HepG2 (cell line): ENCODE results near the gene PSMA2. TPM values are rescaled to one million over a fixed set of nuclear protein-coding genes. Genes with fewer than 3 reads are reported as not detected.
A peak's percentile ranks its signal among the peaks of the same experiment; 100 is the strongest.

ENCODE experiments used
- ATAC-seq: fragments of 200-7000 bp; cut with Tn5 transposase; 3 replicates; pipeline ENCODE4 v1.9.1; 2020; ENCODE audit warnings: mild to moderate bottlenecking, moderate library complexity
- BruUV-seq: library from RNA; stranded (reverse); fragments of 400-500 nt; replicated peaks from 2 replicates; lab custom pipeline; 2021; lab: Mats Ljungman, UMichigan
- CTCF ChIA-PET: fragments of 300-600 bp; formaldehyde crosslinking; extraction: SDS; loops from one replicate; lab custom pipeline; 2021; ENCODE audit warnings: low total read pairs, inconsistent platforms, low intra/inter-chr PET ratio; lab: Yijun Ruan, JAX
- POLR2A ChIA-PET: fragments of 350-600 bp; sonication (Branson Sonifier 250); formaldehyde crosslinking; loops from one replicate; lab custom pipeline; 2020; ENCODE audit warnings: antibody characterized with exemption, inconsistent platforms; lab: Yijun Ruan, JAX
- DNase-seq: peaks from one replicate; pipeline ENCODE4 v3.0.0-alpha.2; 2015; ENCODE audit warnings: low spot score
- FAIRE-seq: peaks from 3 replicates; lab custom pipeline; 2011; peaks lifted over from hg19 to GRCh38; lab: Jason Lieb, UNC
- H2AFZ ChIP-seq: one replicate; pipeline ENCODE4 v1.6.1; 2011; ENCODE audit warnings: low read length, inconsistent platforms
- H3K27ac ChIP-seq: fragments of 300-600 bp; 3 replicates; pipeline ENCODE4 v1.8.0; 2011; ENCODE audit warnings: mixed run types, mild to moderate bottlenecking, mixed read lengths, low read length, inconsistent platforms; ENCODE audit not compliant: insufficient read depth; ENCODE audit errors: extremely low read length
- H3K27me3 ChIP-seq, 2 experiments: fragments of 200-600 bp in 1 of 2; 2 replicates in 1 of 2; 3 replicates in 1 of 2; pipeline versions ENCODE4 v1.6.0 to v1.8.0; 2011; ENCODE audit warnings: low read length in 2 of 2, mild to moderate bottlenecking in 2 of 2, moderate library complexity in 2 of 2, inconsistent platforms in 1 of 2; ENCODE audit not compliant: insufficient read depth in 2 of 2, control insufficient read depth in 1 of 2
- H3K36me3 ChIP-seq, 2 experiments: fragments of 200-600 bp in 1 of 2; replicated peaks in 1 of 2; 2 replicates in 1 of 2; 3 replicates in 1 of 2; pipeline versions ENCODE4 v1.5.1 to v1.8.0; 2011; ENCODE audit warnings: low read length in 2 of 2, inconsistent platforms in 1 of 2; ENCODE audit not compliant: insufficient read depth in 2 of 2, control insufficient read depth in 1 of 2
- H3K4me1 ChIP-seq: 2 replicates; pipeline ENCODE4 v1.5.1; 2012; ENCODE audit warnings: low read length, inconsistent platforms; ENCODE audit not compliant: insufficient read depth
- H3K4me2 ChIP-seq: 2 replicates; pipeline ENCODE4 v1.6.0; 2011; ENCODE audit warnings: low read depth, low read length, inconsistent platforms
- H3K4me3 ChIP-seq, 3 experiments: fragments of 200-600 bp in 1 of 3; sonication (generic), shearing (Covaris generic) in 1 of 3; replicated peaks in 1 of 3; 2 replicates each; pipeline ENCODE4 v1.5.1; 2011 to 2016; ENCODE audit warnings: low read length in 3 of 3, inconsistent platforms in 2 of 3, low read depth in 2 of 3, mild to moderate bottlenecking in 2 of 3, control low read depth in 1 of 3, mixed read lengths in 1 of 3; ENCODE audit not compliant: insufficient read depth in 1 of 3
- H3K79me2 ChIP-seq: one replicate; pipeline ENCODE4 v1.6.1; 2011; ENCODE audit warnings: low read length, inconsistent platforms; ENCODE audit not compliant: insufficient read depth
- H3K9ac ChIP-seq: 2 replicates; pipeline ENCODE4 v1.6.0; 2011; ENCODE audit warnings: mild to moderate bottlenecking, low read depth, low read length, inconsistent platforms; ENCODE audit not compliant: insufficient read depth
- H3K9me3 ChIP-seq: 2 replicates; pipeline ENCODE4 v1.5.1; 2012; ENCODE audit warnings: mild to moderate bottlenecking, low read length
- H4K20me1 ChIP-seq: 2 replicates; pipeline ENCODE4 v1.6.0; 2011; ENCODE audit warnings: inconsistent platforms, mild to moderate bottlenecking, low read length, moderate library complexity; ENCODE audit not compliant: insufficient read depth
- ARHGAP35 ChIP-seq: sonication (generic); formaldehyde crosslinking; IDR thresholded peaks from 2 replicates; pipeline ENCODE4 v1.9.0; 2022; ENCODE audit warnings: mild to moderate bottlenecking, inconsistent platforms, moderate library complexity, missing genetic modification reagents, borderline replicate concordance
- BORCS8-MEF2B ChIP-seq: sonication (generic); formaldehyde crosslinking; IDR thresholded peaks from 2 replicates; pipeline ENCODE4 v1.8.0; 2022; ENCODE audit warnings: mild to moderate bottlenecking, missing genetic modification reagents
- GTF2F1 ChIP-seq: fragments of 150-350 bp; IDR thresholded peaks from 2 replicates; pipeline ENCODE4 v1.6.1; 2014; ENCODE audit warnings: low read length
- KLF12 ChIP-seq: sonication (generic); formaldehyde crosslinking; IDR thresholded peaks from 2 replicates; pipeline ENCODE4 v1.4.0; 2020; ENCODE audit warnings: missing genetic modification reagents, borderline replicate concordance
- MAFG ChIP-seq: sonication (generic); formaldehyde crosslinking; IDR thresholded peaks from 2 replicates; pipeline ENCODE4 v1.5.1; 2020; ENCODE audit warnings: mild to moderate bottlenecking, missing genetic modification reagents
- MIER2 ChIP-seq: IDR thresholded peaks from 2 replicates; pipeline ENCODE4 v1.6.1; 2016; ENCODE audit warnings: missing biosample characterization, missing genetic modification reagents
- MTA3 ChIP-seq: sonication (generic); formaldehyde crosslinking; IDR thresholded peaks from 2 replicates; pipeline ENCODE4 v1.4.0; 2020; ENCODE audit warnings: missing genetic modification reagents
- NAIF1 ChIP-seq: sonication (generic); formaldehyde crosslinking; IDR thresholded peaks from 2 replicates; pipeline ENCODE4 v1.5.0; 2020; ENCODE audit warnings: mild to moderate bottlenecking, missing genetic modification reagents, borderline replicate concordance
- NCOA5 ChIP-seq: sonication (generic); formaldehyde crosslinking; IDR thresholded peaks from 2 replicates; pipeline ENCODE4 v1.4.0; 2020; ENCODE audit warnings: missing genetic modification reagents
- SRF ChIP-seq: IDR thresholded peaks from 2 replicates; pipeline ENCODE4 v1.6.1; 2011; ENCODE audit warnings: mild to moderate bottlenecking, low read depth, low read length, moderate library complexity
- ZBTB10 ChIP-seq: sonication (generic); formaldehyde crosslinking; IDR thresholded peaks from 2 replicates; pipeline ENCODE4 v1.4.0; 2020; ENCODE audit warnings: missing genetic modification reagents, borderline replicate concordance
- ZNF20 ChIP-seq: sonication (generic); formaldehyde crosslinking; IDR thresholded peaks from 2 replicates; pipeline ENCODE4 v1.4.0; 2020; ENCODE audit warnings: mild to moderate bottlenecking, moderate library complexity, missing genetic modification reagents
- ZNF235 ChIP-seq: sonication (generic); formaldehyde crosslinking; IDR thresholded peaks from 2 replicates; pipeline ENCODE4 v1.8.1; 2023; ENCODE audit warnings: mild to moderate bottlenecking, missing genetic modification reagents, borderline replicate concordance
- ZNF737 ChIP-seq: sonication (generic); formaldehyde crosslinking; IDR thresholded peaks from 2 replicates; pipeline ENCODE4 v1.5.0; 2020; ENCODE audit warnings: missing genetic modification reagents, mild to moderate bottlenecking, borderline replicate concordance
- WGBS: methylation state at CpG from one replicate; pipeline ENCODE4 v1.1.6; 2017; ENCODE audit warnings: low lambda C conversion rate; 5-methylcytosine and 5-hydroxymethylcytosine counted together
- in situ Hi-C: cut with HindIII; loops from 2 replicates; pipeline ENCODE4 v1.10.0; 2017; ENCODE audit warnings: low pct_unique_long_range_greater_than_20kb; ENCODE audit not compliant: extremely low pct_ligation_motif_present
- intact Hi-C: fragments of 100-400 bp; cut with micrococcal nuclease; formaldehyde crosslinking; loops from one replicate; pipeline ENCODE4 v1.10.0; 2022; ENCODE audit not compliant: unreplicated experiment
- polyA plus RNA-seq, 8 experiments: library from polyadenylated mRNA; depleted of rRNA in 3 of 8; stranded (reverse) in 7 of 8; unstranded in 1 of 8; fragments of >200 nt; fragmentation: Illumina TruSeq in 4 of 8; extraction: Trizol in 4 of 8; gene quantifications; 2 replicates each; pipeline versions ENCODE4 v1.2.1 to v1.2.3, GENCODE V29; 2011 to 2016; ENCODE audit warnings: low read depth in 4 of 8, missing spikeins in 1 of 8, mixed read lengths in 1 of 8; ENCODE audit not compliant: insufficient read depth in 1 of 8
- total RNA-seq, 5 experiments: library from RNA; depleted of rRNA; stranded (reverse); fragments of >200 nt; fragmentation: Illumina TruSeq; extraction: Trizol; gene quantifications; 2 replicates each; pipeline ENCODE4 v1.2.3, GENCODE V29; 2016; ENCODE audit warnings: low read depth in 1 of 5
- TF ChIP-seq, protein P1 (sequence below): sonication (generic); formaldehyde crosslinking; IDR thresholded peaks from 2 replicates; pipeline ENCODE4 v1.5.0; 2020; ENCODE audit warnings: missing genetic modification reagents
- TF ChIP-seq, protein P2 (sequence below): sonication (generic); formaldehyde crosslinking; IDR thresholded peaks from 2 replicates; pipeline ENCODE4 v1.5.0; 2020; ENCODE audit warnings: missing genetic modification reagents
- TF ChIP-seq, protein P3 (sequence below): sonication (generic); formaldehyde crosslinking; IDR thresholded peaks from 2 replicates; pipeline ENCODE4 v1.5.0; 2020; ENCODE audit warnings: missing genetic modification reagents

Gene PSMA2
- total and polyA plus RNA-seq, 2 of the 13 experiments (the other 11 are each of a cell fraction or from before 2014, with no cell fraction given) = 125 to 266 TPM

- no peaks in the 10 kb centered on the region for H3K79me2 ChIP-seq
- H3K27ac ChIP-seq = peak within 1 kb of the TSS; percentile 65
- peak within 1 kb of the TSS; percentile 59 to 93 (median 79) for H3K4me3 ChIP-seq
- POLR2A ChIA-PET = interaction anchor here (0.6 to 2.1 kb wide), 7 partner anchors 18 to 941 kb away, joined by 3 to 13 read pairs (median 4); partner anchors contain the start of genes MRPL32, PSMA2 and STK17A
- peak; percentile 92 for ATAC-seq
- H3K36me3 ChIP-seq = peaks cover 5 to 12% of the 10 kb centered on the region in 2 experiments; a peak in 3 of 5 replicates
- BruUV-seq = no TSS peak
- peaks cover 49% of the 10 kb centered on the region for H3K4me1 ChIP-seq
- intact Hi-C loops = loop anchor here (1.0 to 2.0 kb wide), 2 partner anchors 21 to 23 kb away; partner anchors contain the start of genes MRPL32 and PSMA2
- peak within 1 kb of the TSS; percentile 78 for H3K9ac ChIP-seq
- 0% methylated on average over 1 of the region's 95 CpGs for WGBS
- CTCF ChIA-PET = no interaction called here
- no peaks in the 10 kb centered on the region; a peak in 1 of 5 replicates for H3K27me3 ChIP-seq
- no peaks in the 10 kb centered on the region for H4K20me1 ChIP-seq
- no peaks in the 10 kb centered on the region for H3K9me3 ChIP-seq
- peak within 1 kb of the TSS; percentile 78 for H2AFZ ChIP-seq
- DNase-seq = peak; percentile 90
- in situ Hi-C loops = no loop called here
- no peak for FAIRE-seq
- peak within 1 kb of the TSS; percentile 92 for H3K4me2 ChIP-seq
- TF ChIP-seq, protein P1, sequence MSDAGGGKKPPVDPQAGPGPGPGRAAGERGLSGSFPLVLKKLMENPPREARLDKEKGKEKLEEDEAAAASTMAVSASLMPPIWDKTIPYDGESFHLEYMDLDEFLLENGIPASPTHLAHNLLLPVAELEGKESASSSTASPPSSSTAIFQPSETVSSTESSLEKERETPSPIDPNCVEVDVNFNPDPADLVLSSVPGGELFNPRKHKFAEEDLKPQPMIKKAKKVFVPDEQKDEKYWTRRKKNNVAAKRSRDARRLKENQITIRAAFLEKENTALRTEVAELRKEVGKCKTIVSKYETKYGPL (CRISPR knock-in tag) = peak; percentile 30; the same call in 1 of the 2 replicates
- TF ChIP-seq ZBTB10 (CRISPR knock-in tag) (no peak), SRF (no peak), BORCS8-MEF2B (peak; percentile 77), ARHGAP35 (CRISPR knock-in tag) (no peak; the same call in 1 of the 2 replicates), NAIF1 (0 out of 2 replicates have a peak, but pooled peaks have one; percentile 29), ZNF235 (CRISPR knock-in tag) (peak; percentile 77; the same call in 1 of the 2 replicates), ZNF20 (no peak), GTF2F1 (no peak), ZNF737 (CRISPR knock-in tag) (no peak), KLF12 (CRISPR knock-in tag) (peak; percentile 64; the same call in 1 of the 2 replicates), MIER2 (no peak; the same call in none of the 2 replicates), NCOA5 (CRISPR knock-in tag) (no peak), MAFG (CRISPR knock-in tag) (no peak), MTA3 (CRISPR knock-in tag) (no peak)
- TF ChIP-seq, protein P2, sequence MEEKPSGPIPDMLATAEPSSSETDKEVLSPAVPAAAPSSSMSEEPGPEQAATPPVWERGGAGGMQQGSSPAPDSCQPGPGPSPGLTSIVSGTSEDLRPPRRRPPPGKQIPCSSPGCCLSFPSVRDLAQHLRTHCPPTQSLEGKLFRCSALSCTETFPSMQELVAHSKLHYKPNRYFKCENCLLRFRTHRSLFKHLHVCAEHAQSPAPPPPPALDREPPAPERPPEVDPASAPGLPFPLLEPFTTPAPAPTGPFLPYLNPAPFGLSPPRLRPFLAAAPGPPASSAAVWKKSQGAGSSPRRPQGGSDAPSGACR (CRISPR knock-in tag) = no peak
- TF ChIP-seq, protein P3, sequence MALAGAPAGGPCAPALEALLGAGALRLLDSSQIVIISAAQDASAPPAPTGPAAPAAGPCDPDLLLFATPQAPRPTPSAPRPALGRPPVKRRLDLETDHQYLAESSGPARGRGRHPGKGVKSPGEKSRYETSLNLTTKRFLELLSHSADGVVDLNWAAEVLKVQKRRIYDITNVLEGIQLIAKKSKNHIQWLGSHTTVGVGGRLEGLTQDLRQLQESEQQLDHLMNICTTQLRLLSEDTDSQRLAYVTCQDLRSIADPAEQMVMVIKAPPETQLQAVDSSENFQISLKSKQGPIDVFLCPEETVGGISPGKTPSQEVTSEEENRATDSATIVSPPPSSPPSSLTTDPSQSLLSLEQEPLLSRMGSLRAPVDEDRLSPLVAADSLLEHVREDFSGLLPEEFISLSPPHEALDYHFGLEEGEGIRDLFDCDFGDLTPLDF (CRISPR knock-in tag) = peak; percentile 66; the same call in 1 of the 2 replicates
Measured at GRCh38 chr7:42911454-42912447, 20.2 kb downstream of the PSMA2 start, which contains the start of gene C7orf25. Gene C7orf25 (minus strand): TSS chr7:42912070. CDS start chr7:42910900, 1,170 bp downstream.
